HG02981 (cell line): ENCODE measurements around the gene SYT2.
"Not testable (repeated sequence)": the region's sequence is repeated elsewhere in the genome, so short reads cannot be mapped to it uniquely, and the experiment has no call there.

Experiments used
- ATAC-seq: cut with Tn5 transposase; IDR thresholded peaks from one replicate; pipeline ENCODE4 v1.9.1; 2021; ENCODE audit warnings: mild to moderate bottlenecking, moderate library complexity; ENCODE audit not compliant: unreplicated experiment

SYT2 gene

GRCh38 chr1:202710070-202711045, at the start of gene SYT2:
TSS of gene SYT2 (minus strand) at chr1:202710454. CDS start at chr1:202605772, 104,682 bp downstream.
- no peak for ATAC-seq

DNA sequence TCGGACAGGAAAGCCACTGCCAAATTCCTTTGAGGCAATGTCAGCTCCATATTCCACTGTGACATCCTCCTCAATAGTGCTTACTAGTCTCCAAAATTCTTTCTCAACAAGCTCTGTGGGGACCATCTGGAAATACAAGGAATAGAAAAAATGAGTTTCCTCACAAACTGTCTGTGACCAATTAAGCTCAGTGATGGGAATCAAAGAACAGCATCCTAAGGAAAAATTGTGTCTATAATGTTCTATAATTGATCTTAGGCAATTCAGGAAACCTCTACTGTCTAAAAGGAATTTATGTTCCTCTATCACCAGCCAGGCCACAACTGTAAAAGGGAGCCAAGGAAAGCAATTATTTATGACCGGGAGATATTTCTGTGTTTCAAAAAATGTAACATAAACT, 46.1 kb upstream of the SYT2 start:
- ATAC-seq, result no peak

DNA sequence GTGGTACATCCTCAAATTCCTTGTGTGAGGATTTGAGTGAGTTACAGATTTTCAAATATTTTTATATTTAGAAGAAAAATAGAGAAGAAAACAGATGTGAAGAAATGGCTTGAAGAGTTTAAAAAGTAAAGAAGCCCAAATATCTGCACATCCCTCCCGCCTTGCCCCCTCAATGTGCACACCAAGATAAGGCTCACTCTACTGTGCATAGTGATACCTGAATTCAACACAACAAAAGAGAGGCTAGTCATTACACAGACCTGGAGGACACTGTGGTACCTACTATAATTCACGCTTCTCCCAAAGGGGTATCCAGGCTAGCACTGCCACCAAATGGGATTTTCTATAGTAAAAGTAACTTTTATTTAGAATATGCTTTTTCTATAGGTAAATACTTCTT, 44.0 kb upstream of the SYT2 start:
- ATAC-seq, result no peak

DNA sequence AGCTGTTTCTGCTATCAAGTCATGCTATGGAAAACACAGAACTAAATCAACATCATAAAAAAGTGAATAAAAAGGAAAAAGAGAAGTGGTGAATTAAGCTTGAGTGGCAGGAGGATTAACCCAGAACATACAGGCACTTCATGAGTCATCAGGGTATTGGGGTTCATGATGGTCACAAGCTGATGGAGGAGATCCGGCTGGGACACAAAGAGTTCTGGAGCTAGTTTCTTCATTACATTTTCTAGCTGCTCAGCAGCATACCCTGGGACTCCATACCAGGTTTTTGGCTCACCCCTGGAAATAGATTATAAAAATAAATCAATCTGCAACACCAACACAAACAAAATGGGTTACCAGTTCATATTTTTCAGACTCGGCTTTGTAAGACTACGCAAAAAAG, 42.5 kb upstream of the SYT2 start:
- no peak for ATAC-seq

GRCh38 chr1:202750761-202751160, 40.5 kb upstream of the SYT2 start:
- no peak for ATAC-seq

DNA sequence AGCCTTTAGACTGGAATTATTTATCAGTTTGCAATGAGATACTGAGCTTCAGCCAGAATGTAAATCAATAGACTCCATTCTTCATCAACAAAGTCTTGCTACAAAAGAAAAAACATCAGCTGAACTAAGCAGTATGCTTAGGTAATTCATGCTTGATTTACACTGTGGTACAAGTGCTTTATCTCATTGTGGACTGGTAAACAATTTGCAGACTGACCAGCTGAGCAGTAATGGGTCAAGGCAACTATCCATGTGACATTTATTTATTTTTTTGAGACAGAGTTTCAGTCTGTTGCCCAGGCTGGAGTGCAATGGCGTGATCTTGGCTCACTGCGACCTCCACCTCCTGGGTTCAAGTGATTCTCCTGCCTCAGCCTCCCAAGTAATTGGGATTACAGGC, 39.8 kb upstream of the SYT2 start:
- no peak for ATAC-seq

- ATAC-seq, result no peak
These were observed 35.2 kb upstream of the SYT2 start for GRCh38 chr1:202745323-202745888.

- ATAC-seq, result not testable (repeated sequence)
These were observed 34.5 kb upstream of the SYT2 start for GRCh38 chr1:202744770-202745169.

- no peak for ATAC-seq
These were observed 32.2 kb upstream of the SYT2 start for GRCh38 chr1:202742496-202742895.

- no peak for ATAC-seq
These were observed 23.0 kb upstream of the SYT2 start for GRCh38 chr1:202733251-202733650.

- ATAC-seq, result no peak
These were observed 18.7 kb upstream of the SYT2 start for GRCh38 chr1:202728951-202729350.

- ATAC-seq, result no peak
These were observed 15.3 kb upstream of the SYT2 start for GRCh38 chr1:202725526-202725925.

DNA sequence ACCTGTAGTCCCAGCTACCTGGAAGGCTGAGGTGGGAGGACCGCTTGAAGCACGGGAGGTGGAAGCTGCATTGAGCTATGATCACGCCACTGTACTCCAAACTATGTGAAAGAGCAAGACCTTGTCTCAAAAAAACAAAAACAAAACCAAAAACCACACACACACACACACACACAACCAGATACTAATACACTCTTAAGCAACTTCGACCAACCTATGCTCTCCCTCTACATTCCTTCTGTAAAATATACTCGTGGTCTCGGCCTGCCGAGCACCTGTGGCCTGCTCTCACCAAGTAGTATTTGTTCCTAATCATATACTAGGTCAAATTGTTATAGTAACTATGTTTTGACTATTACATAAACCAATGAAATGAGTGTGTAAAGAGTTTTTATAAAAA, 13.5 kb upstream of the SYT2 start:
- no peak for ATAC-seq

DNA sequence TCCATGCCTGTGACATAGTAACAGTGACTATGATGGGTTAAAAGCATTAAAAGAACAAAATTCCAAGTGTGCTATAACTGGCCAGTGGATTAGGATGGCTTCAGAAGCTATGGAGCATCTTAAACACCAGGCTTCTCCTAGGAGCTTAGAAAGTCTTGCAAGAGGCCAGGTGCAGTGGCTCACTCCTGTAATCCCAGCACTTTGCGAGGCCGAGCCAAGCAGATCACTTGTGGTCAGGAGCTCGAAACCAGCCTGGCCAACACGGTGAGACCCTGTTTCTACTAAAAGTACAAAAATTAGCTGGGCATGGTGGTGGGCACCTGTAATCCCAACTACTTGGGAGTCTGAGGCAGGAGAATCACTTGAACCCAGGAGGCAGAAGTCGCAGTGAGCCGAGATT, 12.8 kb upstream of the SYT2 start:
- ATAC-seq, result not testable (repeated sequence)

GRCh38 chr1:202716654-202717053, 6.4 kb upstream of the SYT2 start:
- no peak for ATAC-seq

GRCh38 chr1:202714202-202714601, 3.9 kb upstream of the SYT2 start:
- ATAC-seq, result not testable (repeated sequence)

- no peak for ATAC-seq
These were observed 2.9 kb upstream of the SYT2 start for GRCh38 chr1:202713110-202713509.

- no peak for ATAC-seq
These were observed 1.8 kb upstream of the SYT2 start for GRCh38 chr1:202711949-202712635.

DNA sequence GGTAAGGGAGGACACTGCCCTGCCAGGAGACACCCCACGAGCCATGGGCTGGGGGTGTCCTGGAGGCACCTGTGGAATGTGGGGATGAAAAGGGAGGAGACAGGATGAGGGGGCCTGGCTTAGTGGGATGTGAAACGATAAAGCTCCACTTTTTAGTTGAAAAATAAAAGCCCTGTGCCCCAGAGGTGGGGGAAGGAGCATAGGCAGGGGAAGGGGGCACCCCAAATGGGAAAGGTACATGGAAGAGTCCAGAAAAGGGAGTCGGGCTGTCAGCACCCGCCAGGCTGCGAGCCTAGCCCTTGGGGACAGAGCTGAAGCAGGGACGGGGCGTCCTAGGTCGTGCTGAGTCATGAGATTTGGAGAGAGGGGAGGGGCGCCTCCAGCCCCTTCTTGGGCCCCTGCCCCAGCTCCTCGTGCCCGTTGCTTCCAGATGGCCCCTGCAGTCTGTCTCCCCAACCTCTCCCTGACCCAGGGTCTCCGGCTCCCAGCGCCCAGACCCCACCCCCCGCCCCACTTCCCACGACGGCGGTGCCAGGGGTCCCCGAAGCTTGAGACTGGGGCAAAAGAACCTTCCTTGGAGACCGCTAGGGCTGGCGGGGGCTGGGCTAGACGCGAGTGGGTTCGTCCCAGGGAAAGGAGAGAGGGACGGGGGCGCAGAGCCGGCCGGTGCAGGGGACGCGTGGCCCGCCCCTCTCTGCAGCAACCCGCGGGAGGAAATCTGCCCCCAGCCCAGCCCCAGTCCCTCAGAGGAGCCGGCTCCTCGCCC, 795 bp downstream of the SYT2 start:
- ATAC-seq, result no peak

- no peak for ATAC-seq
These were observed 1.6 kb downstream of the SYT2 start for GRCh38 chr1:202708456-202709275.
